ENCODE measurements around the gene DPCD. TPM values are rescaled to one million over a fixed set of nuclear protein-coding genes. Genes with fewer than 3 reads are reported as not detected.

The DPCD gene
- total and polyA plus RNA-seq, 2 experiments from 2014 or later, result 22.5 to 38.1 TPM

GRCh38 chr10:101572785-101573184 is 15.3 kb upstream of the DPCD start:
- H3K4me1 Mint-ChIP-seq, result peaks cover 18% of the 10 kb centered on the region
- TF ChIP-seq EZH2phosphoT487 (IDR thresholded peaks at IDR 0.05; ENCODE audit: unreplicated experiment) (no peak), CREB1 (CRISPR knock-in tag; IDR thresholded peaks at IDR 0.05; ENCODE audit: low read depth) (no peak), ZNF114 (CRISPR knock-in tag; IDR thresholded peaks at IDR 0.05) (no peak), ZNF462 (CRISPR knock-in tag; IDR thresholded peaks at IDR 0.05) (no peak), STAT1 (IDR thresholded peaks at IDR 0.05; ENCODE audit: unreplicated experiment) (no peak)

More at GRCh38 chr10:101572785-101573184, 15.3 kb upstream of the DPCD start:
- Mint-ChIP-seq H3K9me3 (peaks cover 6% of the 10 kb centered on the region), H3K27ac (no peak overlapping the region; the same call in 1 of the 2 replicates), H3K4me3 (no peak overlapping the region), H3K36me3 (ENCODE audit: low read depth) (peaks cover 14% of the 10 kb centered on the region), H3K27me3 (ENCODE audit: insufficient read depth, low read depth, poor library complexity) (peaks cover 34% of the 10 kb centered on the region)
- Histone ChIP-seq H3K27ac (ENCODE audit: low read depth) (no peak overlapping the region), H2AFZ (no peak overlapping the region), H3K79me2 (replicated peaks; ENCODE audit: insufficient read depth) (no peaks in the 10 kb centered on the region), H3K4me1 (ENCODE audit: insufficient read depth) (peaks cover 14% of the 10 kb centered on the region; the same call in 1 of the 2 replicates), H3K4me2 (no peak overlapping the region), H3F3A (replicated peaks; ENCODE audit: low read depth) (no peaks in the 10 kb centered on the region), H4K20me1 (replicated peaks; ENCODE audit: insufficient read depth) (no peaks in the 10 kb centered on the region), H3K27me3 (ENCODE audit: insufficient read depth) (peaks cover 54% of the 10 kb centered on the region), H3K9me2 (ENCODE audit: insufficient read depth) (no peaks in the 10 kb centered on the region), H3K36me3 (ENCODE audit: insufficient read depth) (no peaks in the 10 kb centered on the region), H3K4me3 (no peak overlapping the region)
- ATAC-seq, result no peak
- DNase-seq (ENCODE audit: low spot score), result no peak

Data from GM23338 (cell line).